Peyer's patch (tissue), 4 donors: ENCODE data around the gene MAP3K6.

Experiments used
- CTCF ChIP-seq, 6 experiments: fragments of 450-650 bp in 4 of 6; fragments of 200-600 bp in 2 of 6; sonication (generic) in 1 of 6; IDR thresholded peaks; one replicate each; pipeline ENCODE4 v1.5.1; 2017 to 2019; ENCODE audit warnings: antibody characterized with exemption in 6 of 6, mild to moderate bottlenecking in 3 of 6, moderate library complexity in 1 of 6
- POLR2A ChIP-seq, 2 donors: fragments of 450-650 bp; IDR thresholded peaks; one replicate each; pipeline ENCODE4 v1.5.1; 2017; ENCODE audit warnings: antibody characterized with exemption in 2 of 2, mild to moderate bottlenecking in 2 of 2, moderate library complexity in 2 of 2

GRCh38 chr1:27398405-27399149 is 31.8 kb upstream of the MAP3K6 start:
- no peak for TF ChIP-seq CTCF (IDR thresholded peaks at IDR 0.05)
- TF ChIP-seq POLR2A (IDR thresholded peaks at IDR 0.05): no peak
